ENCODE data around the gene PIAS1. TPM values are rescaled to one million over a fixed set of nuclear protein-coding genes. Genes with fewer than 3 reads are reported as not detected.
"Not testable (repeated sequence)": the region's sequence is repeated elsewhere in the genome, so short reads cannot be mapped to it uniquely, and the experiment has no call there.

The PIAS1 gene
- total RNA-seq, 1 experiment from 2014 or later, result 29.7 TPM

DNA sequence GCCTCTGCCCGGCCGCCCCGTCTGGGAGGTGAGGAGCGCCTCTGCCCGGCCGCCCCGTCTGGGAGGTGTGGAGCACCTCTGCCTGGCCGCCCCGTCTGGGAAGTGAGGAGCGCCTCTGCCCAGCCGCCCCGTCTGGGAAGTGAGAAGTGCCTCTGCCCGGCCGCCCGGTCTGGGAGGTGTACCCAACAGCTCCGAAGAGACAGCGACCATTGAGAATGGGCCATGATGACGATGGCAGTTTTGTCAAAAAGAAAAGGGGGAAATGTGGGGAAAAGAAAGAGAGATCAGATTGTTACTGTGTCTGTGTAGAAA is 168.3 kb downstream of the PIAS1 start:
- H3K27me3 Mint-ChIP-seq (ENCODE audit: low read depth); CTCF ChIA-PET; H3K27ac Mint-ChIP-seq; H3K4me3 Mint-ChIP-seq; POLR2A ChIA-PET; ATAC-seq; DNase-seq (ENCODE audit: low spot score); H3K4me1 Mint-ChIP-seq: not testable (repeated sequence)
- peaks cover 17% of the 10 kb centered on the region for H3K9me3 Mint-ChIP-seq
- peaks cover 54% of the 10 kb centered on the region for H3K36me3 Mint-ChIP-seq
- TF ChIP-seq SMAD4 (CRISPR knock-in tag; IDR thresholded peaks at IDR 0.05), result peak; percentile 54; the same call in 1 of the 2 replicates

DNA sequence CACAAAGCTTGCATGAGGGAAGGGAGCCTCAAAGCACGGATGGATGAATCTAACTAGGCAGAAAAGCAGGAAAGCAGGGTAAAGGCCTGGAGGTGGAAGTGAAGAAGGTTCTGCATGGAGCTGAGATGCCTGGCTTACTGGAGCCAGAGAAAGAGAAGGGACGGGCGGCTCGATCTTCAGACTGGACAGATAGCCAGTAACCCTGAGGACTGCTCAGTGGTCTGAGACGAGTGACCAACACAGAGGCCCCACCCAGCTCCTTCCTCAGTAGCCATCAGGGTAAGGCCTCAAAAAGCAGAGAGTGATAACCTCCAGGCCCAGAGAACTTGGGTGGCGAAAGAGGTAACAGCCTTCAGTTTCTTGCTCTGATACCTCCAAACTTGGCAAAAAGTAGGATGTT is 169.1 kb downstream of the PIAS1 start:
- ChIA-PET CTCF (no interaction called here), POLR2A (no interaction called here)
- H3K27me3 Mint-ChIP-seq (ENCODE audit: low read depth), result no peaks in the 10 kb centered on the region; the same call in 1 of the 2 replicates
- peaks cover 12% of the 10 kb centered on the region for H3K4me1 Mint-ChIP-seq
- peaks cover 17% of the 10 kb centered on the region for H3K9me3 Mint-ChIP-seq
- H3K36me3 Mint-ChIP-seq, result peaks cover 47% of the 10 kb centered on the region
- TF ChIP-seq SP1 (CRISPR knock-in tag; conservative IDR thresholded peaks at IDR 0.05), result no peak
- ATAC-seq (no peak), DNase-seq (ENCODE audit: low spot score) (no peak)
- no peak overlapping the region for H3K4me3 Mint-ChIP-seq
- no peak overlapping the region; the same call in 1 of the 2 replicates for H3K27ac Mint-ChIP-seq

DNA sequence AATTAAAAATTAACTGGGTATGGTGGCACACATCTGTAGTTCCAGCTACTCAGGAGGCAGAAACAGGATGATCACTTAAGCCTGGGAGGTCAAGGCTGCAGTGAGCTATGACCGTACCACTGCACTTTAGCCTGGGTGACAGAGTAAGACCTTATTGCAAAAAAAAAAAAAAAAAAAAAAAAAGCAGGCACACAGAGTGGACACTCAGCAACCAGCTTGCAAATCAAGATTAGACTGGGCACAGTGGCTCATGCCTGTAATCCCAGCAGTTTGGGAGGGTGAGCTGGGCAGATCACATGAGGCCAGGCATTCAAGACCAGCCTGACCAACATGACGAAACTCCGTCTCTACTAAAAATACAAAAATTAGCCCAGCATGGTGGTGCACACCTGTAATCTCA is 170.0 kb downstream of the PIAS1 start:
- Mint-ChIP-seq H3K36me3 (peaks cover 41% of the 10 kb centered on the region), H3K9me3 (peaks cover 17% of the 10 kb centered on the region), H3K4me3 (no peak overlapping the region), H3K27me3 (ENCODE audit: low read depth) (no peaks in the 10 kb centered on the region; the same call in 1 of the 2 replicates), H3K27ac (no peak overlapping the region), H3K4me1 (peaks cover 18% of the 10 kb centered on the region)
- ATAC-seq, result no peak
- POLR2A ChIA-PET, result interaction anchor here (1.2 kb wide), 1 partner anchor 13 kb away, joined by 3 read pairs; no protein-coding TSS in a partner anchor
- CTCF ChIA-PET, result interaction anchor here (0.6 to 6.9 kb wide), 4 partner anchors 13 to 448 kb away, joined by 4 to 33 read pairs (median 6); no protein-coding TSS in a partner anchor
- DNase-seq (ENCODE audit: low spot score), result no peak
- TF ChIP-seq TP53 (CRISPR knock-in tag; IDR thresholded peaks at IDR 0.05), result no peak
- TF ChIP-seq, protein P1, sequence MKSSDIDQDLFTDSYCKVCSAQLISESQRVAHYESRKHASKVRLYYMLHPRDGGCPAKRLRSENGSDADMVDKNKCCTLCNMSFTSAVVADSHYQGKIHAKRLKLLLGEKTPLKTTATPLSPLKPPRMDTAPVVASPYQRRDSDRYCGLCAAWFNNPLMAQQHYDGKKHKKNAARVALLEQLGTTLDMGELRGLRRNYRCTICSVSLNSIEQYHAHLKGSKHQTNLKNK (CRISPR knock-in tag; IDR thresholded peaks at IDR 0.05), result no peak
- TF ChIP-seq, protein P2, sequence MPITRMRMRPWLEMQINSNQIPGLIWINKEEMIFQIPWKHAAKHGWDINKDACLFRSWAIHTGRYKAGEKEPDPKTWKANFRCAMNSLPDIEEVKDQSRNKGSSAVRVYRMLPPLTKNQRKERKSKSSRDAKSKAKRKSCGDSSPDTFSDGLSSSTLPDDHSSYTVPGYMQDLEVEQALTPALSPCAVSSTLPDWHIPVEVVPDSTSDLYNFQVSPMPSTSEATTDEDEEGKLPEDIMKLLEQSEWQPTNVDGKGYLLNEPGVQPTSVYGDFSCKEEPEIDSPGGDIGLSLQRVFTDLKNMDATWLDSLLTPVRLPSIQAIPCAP (CRISPR knock-in tag; IDR thresholded peaks at IDR 0.05), result no peak
- TF ChIP-seq, protein P3, sequence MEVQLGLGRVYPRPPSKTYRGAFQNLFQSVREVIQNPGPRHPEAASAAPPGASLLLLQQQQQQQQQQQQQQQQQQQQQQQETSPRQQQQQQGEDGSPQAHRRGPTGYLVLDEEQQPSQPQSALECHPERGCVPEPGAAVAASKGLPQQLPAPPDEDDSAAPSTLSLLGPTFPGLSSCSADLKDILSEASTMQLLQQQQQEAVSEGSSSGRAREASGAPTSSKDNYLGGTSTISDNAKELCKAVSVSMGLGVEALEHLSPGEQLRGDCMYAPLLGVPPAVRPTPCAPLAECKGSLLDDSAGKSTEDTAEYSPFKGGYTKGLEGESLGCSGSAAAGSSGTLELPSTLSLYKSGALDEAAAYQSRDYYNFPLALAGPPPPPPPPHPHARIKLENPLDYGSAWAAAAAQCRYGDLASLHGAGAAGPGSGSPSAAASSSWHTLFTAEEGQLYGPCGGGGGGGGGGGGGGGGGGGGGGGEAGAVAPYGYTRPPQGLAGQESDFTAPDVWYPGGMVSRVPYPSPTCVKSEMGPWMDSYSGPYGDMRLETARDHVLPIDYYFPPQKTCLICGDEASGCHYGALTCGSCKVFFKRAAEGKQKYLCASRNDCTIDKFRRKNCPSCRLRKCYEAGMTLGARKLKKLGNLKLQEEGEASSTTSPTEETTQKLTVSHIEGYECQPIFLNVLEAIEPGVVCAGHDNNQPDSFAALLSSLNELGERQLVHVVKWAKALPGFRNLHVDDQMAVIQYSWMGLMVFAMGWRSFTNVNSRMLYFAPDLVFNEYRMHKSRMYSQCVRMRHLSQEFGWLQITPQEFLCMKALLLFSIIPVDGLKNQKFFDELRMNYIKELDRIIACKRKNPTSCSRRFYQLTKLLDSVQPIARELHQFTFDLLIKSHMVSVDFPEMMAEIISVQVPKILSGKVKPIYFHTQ (CRISPR knock-in tag; IDR thresholded peaks at IDR 0.05), result no peak
- TF ChIP-seq, protein P4, sequence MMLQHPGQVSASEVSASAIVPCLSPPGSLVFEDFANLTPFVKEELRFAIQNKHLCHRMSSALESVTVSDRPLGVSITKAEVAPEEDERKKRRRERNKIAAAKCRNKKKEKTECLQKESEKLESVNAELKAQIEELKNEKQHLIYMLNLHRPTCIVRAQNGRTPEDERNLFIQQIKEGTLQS (CRISPR knock-in tag; conservative IDR thresholded peaks at IDR 0.05), result no peak
- no peak for TF ChIP-seq ZNF317 (CRISPR knock-in tag; IDR thresholded peaks at IDR 0.05; ENCODE audit: borderline replicate concordance, low read depth)
- TF ChIP-seq, protein P5, sequence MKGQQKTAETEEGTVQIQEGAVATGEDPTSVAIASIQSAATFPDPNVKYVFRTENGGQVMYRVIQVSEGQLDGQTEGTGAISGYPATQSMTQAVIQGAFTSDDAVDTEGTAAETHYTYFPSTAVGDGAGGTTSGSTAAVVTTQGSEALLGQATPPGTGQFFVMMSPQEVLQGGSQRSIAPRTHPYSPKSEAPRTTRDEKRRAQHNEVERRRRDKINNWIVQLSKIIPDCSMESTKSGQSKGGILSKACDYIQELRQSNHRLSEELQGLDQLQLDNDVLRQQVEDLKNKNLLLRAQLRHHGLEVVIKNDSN (CRISPR knock-in tag; IDR thresholded peaks at IDR 0.05), result no peak
- no peak for TF ChIP-seq RORB (CRISPR knock-in tag; IDR thresholded peaks at IDR 0.05)
- TF ChIP-seq ZNF423 (CRISPR knock-in tag; IDR thresholded peaks at IDR 0.05), result no peak
- no peak for TF ChIP-seq ZNF138 (CRISPR knock-in tag; conservative IDR thresholded peaks at IDR 0.05)
- no peak for TF ChIP-seq CBFB (CRISPR knock-in tag; IDR thresholded peaks at IDR 0.05; ENCODE audit: low read depth)
- TF ChIP-seq, protein P6, sequence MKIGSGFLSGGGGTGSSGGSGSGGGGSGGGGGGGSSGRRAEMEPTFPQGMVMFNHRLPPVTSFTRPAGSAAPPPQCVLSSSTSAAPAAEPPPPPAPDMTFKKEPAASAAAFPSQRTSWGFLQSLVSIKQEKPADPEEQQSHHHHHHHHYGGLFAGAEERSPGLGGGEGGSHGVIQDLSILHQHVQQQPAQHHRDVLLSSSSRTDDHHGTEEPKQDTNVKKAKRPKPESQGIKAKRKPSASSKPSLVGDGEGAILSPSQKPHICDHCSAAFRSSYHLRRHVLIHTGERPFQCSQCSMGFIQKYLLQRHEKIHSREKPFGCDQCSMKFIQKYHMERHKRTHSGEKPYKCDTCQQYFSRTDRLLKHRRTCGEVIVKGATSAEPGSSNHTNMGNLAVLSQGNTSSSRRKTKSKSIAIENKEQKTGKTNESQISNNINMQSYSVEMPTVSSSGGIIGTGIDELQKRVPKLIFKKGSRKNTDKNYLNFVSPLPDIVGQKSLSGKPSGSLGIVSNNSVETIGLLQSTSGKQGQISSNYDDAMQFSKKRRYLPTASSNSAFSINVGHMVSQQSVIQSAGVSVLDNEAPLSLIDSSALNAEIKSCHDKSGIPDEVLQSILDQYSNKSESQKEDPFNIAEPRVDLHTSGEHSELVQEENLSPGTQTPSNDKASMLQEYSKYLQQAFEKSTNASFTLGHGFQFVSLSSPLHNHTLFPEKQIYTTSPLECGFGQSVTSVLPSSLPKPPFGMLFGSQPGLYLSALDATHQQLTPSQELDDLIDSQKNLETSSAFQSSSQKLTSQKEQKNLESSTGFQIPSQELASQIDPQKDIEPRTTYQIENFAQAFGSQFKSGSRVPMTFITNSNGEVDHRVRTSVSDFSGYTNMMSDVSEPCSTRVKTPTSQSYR (CRISPR knock-in tag; IDR thresholded peaks at IDR 0.05), result no peak
- TF ChIP-seq, protein P7, sequence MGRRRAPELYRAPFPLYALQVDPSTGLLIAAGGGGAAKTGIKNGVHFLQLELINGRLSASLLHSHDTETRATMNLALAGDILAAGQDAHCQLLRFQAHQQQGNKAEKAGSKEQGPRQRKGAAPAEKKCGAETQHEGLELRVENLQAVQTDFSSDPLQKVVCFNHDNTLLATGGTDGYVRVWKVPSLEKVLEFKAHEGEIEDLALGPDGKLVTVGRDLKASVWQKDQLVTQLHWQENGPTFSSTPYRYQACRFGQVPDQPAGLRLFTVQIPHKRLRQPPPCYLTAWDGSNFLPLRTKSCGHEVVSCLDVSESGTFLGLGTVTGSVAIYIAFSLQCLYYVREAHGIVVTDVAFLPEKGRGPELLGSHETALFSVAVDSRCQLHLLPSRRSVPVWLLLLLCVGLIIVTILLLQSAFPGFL (CRISPR knock-in tag; IDR thresholded peaks at IDR 0.05; ENCODE audit: borderline replicate concordance), result no peak
- TF ChIP-seq, protein P8, sequence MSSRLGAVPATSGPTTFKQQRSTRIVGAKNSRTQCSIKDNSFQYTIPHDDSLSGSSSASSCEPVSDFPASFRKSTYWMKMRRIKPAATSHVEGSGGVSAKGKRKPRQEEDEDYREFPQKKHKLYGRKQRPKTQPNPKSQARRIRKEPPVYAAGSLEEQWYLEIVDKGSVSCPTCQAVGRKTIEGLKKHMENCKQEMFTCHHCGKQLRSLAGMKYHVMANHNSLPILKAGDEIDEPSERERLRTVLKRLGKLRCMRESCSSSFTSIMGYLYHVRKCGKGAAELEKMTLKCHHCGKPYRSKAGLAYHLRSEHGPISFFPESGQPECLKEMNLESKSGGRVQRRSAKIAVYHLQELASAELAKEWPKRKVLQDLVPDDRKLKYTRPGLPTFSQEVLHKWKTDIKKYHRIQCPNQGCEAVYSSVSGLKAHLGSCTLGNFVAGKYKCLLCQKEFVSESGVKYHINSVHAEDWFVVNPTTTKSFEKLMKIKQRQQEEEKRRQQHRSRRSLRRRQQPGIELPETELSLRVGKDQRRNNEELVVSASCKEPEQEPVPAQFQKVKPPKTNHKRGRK (CRISPR knock-in tag; IDR thresholded peaks at IDR 0.05; ENCODE audit: borderline replicate concordance), result no peak
- TF ChIP-seq SOX15 (CRISPR knock-in tag; IDR thresholded peaks at IDR 0.05), result no peak
- TF ChIP-seq, protein P9, sequence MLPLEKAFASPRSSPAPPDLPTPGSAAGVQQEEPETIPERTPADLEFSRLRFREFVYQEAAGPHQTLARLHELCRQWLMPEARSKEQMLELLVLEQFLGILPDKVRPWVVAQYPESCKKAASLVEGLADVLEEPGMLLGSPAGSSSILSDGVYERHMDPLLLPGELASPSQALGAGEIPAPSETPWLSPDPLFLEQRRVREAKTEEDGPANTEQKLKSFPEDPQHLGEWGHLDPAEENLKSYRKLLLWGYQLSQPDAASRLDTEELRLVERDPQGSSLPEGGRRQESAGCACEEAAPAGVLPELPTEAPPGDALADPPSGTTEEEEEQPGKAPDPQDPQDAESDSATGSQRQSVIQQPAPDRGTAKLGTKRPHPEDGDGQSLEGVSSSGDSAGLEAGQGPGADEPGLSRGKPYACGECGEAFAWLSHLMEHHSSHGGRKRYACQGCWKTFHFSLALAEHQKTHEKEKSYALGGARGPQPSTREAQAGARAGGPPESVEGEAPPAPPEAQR (CRISPR knock-in tag; IDR thresholded peaks at IDR 0.05), result no peak

Measured in WTC11 (cell line).